ENCODE results near the gene GPR180.
A peak's percentile ranks its signal among the peaks of the same experiment; 100 is the strongest.
"Not testable (repeated sequence)": the region's sequence is repeated elsewhere in the genome, so short reads cannot be mapped to it uniquely, and the experiment has no call there.

GPR180 gene

DNA sequence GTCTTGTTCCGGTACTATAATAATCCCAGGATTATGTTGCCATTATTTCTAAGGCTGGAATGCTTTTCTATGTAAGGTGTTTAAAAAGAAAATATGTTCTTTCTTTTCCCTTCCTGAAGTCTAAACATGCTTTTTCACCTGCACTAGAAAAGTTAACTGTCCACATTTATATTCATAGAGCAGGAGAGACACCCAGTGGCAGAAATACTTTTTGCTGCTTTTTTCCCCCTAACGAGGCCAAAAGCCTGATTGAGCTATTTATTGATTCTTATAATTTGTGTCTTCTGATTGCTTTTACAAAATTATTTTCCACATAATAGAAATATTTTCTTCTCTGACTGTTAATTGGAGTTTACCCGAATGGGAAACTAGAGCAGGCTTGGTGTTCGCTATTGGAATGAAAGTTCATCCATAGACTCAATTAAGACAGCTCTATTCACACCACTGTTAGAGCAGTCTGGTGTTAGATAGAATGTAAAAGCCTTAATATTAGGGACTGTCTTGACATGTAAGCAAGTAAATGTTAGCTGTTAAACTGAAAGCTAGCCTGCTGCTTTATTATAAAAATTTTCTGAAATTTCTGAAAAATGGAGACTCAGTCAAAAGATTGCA is 15.8 kb downstream of the GPR180 start:
- peak; percentile 48 for TF ChIP-seq CTCF (IDR thresholded peaks at IDR 0.05; ENCODE audit: low read depth, low read length, missing control alignments)
- H3K4me3 ChIP-seq (replicated peaks; ENCODE audit: low read depth, low read length): no peak overlapping the region
- DNase-seq (ENCODE audit: extremely low read depth, low read depth): no peak

- no peak for DNase-seq (ENCODE audit: extremely low read depth, low read depth)
- TF ChIP-seq CTCF (IDR thresholded peaks at IDR 0.05; ENCODE audit: low read depth, low read length, missing control alignments): peak; percentile 75
- no peak overlapping the region for H3K4me3 ChIP-seq (replicated peaks; ENCODE audit: low read depth, low read length)
Measured at GRCh38 chr13:94620286-94620896, 18.7 kb downstream of the GPR180 start.

- DNase-seq (ENCODE audit: extremely low read depth, low read depth): no peak
- no peak for TF ChIP-seq CTCF (IDR thresholded peaks at IDR 0.05; ENCODE audit: low read depth, low read length, missing control alignments)
- H3K4me3 ChIP-seq (replicated peaks; ENCODE audit: low read depth, low read length): no peak overlapping the region
Measured at GRCh38 chr13:94622344-94622743, 20.7 kb downstream of the GPR180 start.

DNA sequence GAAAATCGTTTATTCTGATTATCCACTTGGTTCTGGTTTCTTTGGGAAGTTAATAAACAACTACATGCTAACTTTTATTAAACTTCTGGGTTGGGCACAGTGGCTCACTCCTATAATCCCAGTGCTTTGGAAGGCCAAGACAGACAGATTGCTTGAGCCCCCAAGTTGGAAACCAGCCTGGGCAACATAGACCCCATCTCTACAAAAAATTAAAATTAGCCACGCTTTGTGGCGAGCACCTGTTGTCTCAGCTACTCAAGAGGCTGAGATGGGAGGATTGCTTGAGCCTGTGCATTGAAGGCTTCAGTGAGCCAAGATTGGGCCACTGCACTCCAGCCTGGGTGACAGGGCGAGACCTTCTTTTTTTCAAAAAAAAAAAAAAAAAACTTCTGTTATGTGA is 21.7 kb downstream of the GPR180 start:
- no peak for TF ChIP-seq CTCF (IDR thresholded peaks at IDR 0.05; ENCODE audit: low read depth, low read length, missing control alignments)
- no peak for DNase-seq (ENCODE audit: extremely low read depth, low read depth)
- no peak overlapping the region for H3K4me3 ChIP-seq (replicated peaks; ENCODE audit: low read depth, low read length)

DNA sequence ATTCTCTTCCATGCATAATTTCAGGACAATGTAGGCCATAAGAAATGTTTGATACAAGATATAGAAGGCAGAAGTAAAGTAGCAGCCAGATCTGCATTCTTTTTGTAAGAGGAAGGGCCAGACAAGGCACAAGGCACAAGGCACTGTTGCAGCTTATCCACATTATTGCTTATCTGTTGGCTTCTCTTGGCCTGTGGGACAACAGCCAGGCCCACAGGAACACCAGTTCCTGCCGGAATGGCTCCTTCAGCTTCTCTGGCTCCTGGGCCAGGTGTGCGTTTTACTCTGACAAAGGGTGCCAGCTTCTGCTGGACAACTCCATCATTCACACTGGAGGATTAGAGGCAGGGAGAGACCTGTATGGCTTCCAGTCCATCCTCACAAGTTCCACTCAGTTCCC is 29.2 kb downstream of the GPR180 start:
- TF ChIP-seq CTCF (IDR thresholded peaks at IDR 0.05; ENCODE audit: low read depth, low read length, missing control alignments): no peak
- DNase-seq (ENCODE audit: extremely low read depth, low read depth): no peak

GRCh38 chr13:94632226-94632980 is 30.7 kb downstream of the GPR180 start:
- no peak for DNase-seq (ENCODE audit: extremely low read depth, low read depth)
- no peak overlapping the region for H3K4me3 ChIP-seq (replicated peaks; ENCODE audit: low read depth, low read length)
- TF ChIP-seq CTCF (IDR thresholded peaks at IDR 0.05; ENCODE audit: low read depth, low read length, missing control alignments): no peak

More for the DNA sequence above, 29.2 kb downstream of the GPR180 start:
- H3K4me3 ChIP-seq (replicated peaks; ENCODE audit: low read depth, low read length): no peak overlapping the region

GRCh38 chr13:94636096-94636495 is 34.4 kb downstream of the GPR180 start:
- DNase-seq (ENCODE audit: extremely low read depth, low read depth); H3K4me3 ChIP-seq (replicated peaks; ENCODE audit: low read depth, low read length): not testable (repeated sequence)

Measured in HFF-Myc (cell line).